Measurements from ENCODE around the gene PRUNE2. TPM values are rescaled to one million over a fixed set of nuclear protein-coding genes. Genes with fewer than 3 reads are reported as not detected.

The PRUNE2 gene
- total and polyA plus RNA-seq, 2 of the 13 experiments (the other 11 are each of a cell fraction or from before 2014, with no cell fraction given), result 0.02 TPM; not detected in 1

GRCh38 chr9:76573905-76574760, 331.8 kb downstream of the PRUNE2 start:
- BruUV-seq (replicated peaks), result no TSS peak
- Histone ChIP-seq H3K4me1 (ENCODE audit: insufficient read depth, low read length) (no peaks in the 10 kb centered on the region), H4K20me1 (ENCODE audit: insufficient read depth, low read length) (no peaks in the 10 kb centered on the region), H3K4me2 (ENCODE audit: low read depth, low read length) (no peak overlapping the region), H3K79me2 (ENCODE audit: insufficient read depth, low read length) (no peaks in the 10 kb centered on the region), H3K27ac (ENCODE audit: extremely low read length, insufficient read depth, low read length) (no peak overlapping the region), H2AFZ (ENCODE audit: low read length) (no peak overlapping the region), H3K9ac (ENCODE audit: insufficient read depth, low read depth, low read length) (no peak overlapping the region), H3K4me3 (replicated peaks in 1 of 3; ENCODE audit: insufficient read depth in 1 of 3, low read depth in 2 of 3, low read length in 3 of 3) (no peak overlapping the region), H3K36me3 (replicated peaks in 1 of 2; ENCODE audit: control insufficient read depth in 1 of 2, insufficient read depth in 2 of 2, low read length in 2 of 2) (no peaks in the 10 kb centered on the region), H3K27me3 (ENCODE audit: control insufficient read depth in 1 of 2, insufficient read depth in 2 of 2, low read length in 2 of 2) (peaks cover 0 to 3% of the 10 kb centered on the region in 2 experiments; a peak in 1 of 5 replicates), H3K9me3 (ENCODE audit: low read length) (no peaks in the 10 kb centered on the region)
- ChIA-PET CTCF (ENCODE audit: low intra/inter-chr PET ratio, low total read pairs) (no interaction called here), POLR2A (no interaction called here)
- no peak for ATAC-seq
- no peak for FAIRE-seq
- DNase-seq (ENCODE audit: low spot score), result no peak
- in situ Hi-C loops (cut with HindIII; ENCODE audit: extremely low pct_ligation_motif_present, low pct_unique_long_range_greater_than_20kb), result no loop called here
- 38% methylated on average over 8 of the region's 9 CpGs for WGBS (ENCODE audit: low lambda C conversion rate)
- intact Hi-C loops (cut with micrococcal nuclease; ENCODE audit: unreplicated experiment), result no loop called here
- peak; percentile 39 for TF ChIP-seq MAFF (IDR thresholded peaks at IDR 0.05; ENCODE audit: low read depth, low read length)
- no peak for TF ChIP-seq NFE2L1 (CRISPR knock-in tag; IDR thresholded peaks at IDR 0.05; ENCODE audit: borderline replicate concordance)
- no peak for TF ChIP-seq RFX3 (CRISPR knock-in tag; IDR thresholded peaks at IDR 0.05)
- TF ChIP-seq RFX5 (IDR thresholded peaks at IDR 0.05; ENCODE audit: low read depth, low read length), result no peak
- no peak for TF ChIP-seq AKAP8 (CRISPR knock-in tag; IDR thresholded peaks at IDR 0.05)
- peak; percentile 63 to 80; a peak in 3 of 4 replicates for TF ChIP-seq MAFK (conservative IDR thresholded peaks at IDR 0.05 in 1 of 2, IDR thresholded peaks at IDR 0.05 in 1 of 2; ENCODE audit: low read length in 2 of 2)

GRCh38 chr9:76573408-76573807, 332.5 kb downstream of the PRUNE2 start:
- FAIRE-seq, result no peak
- ChIA-PET CTCF (ENCODE audit: low intra/inter-chr PET ratio, low total read pairs) (no interaction called here), POLR2A (no interaction called here)
- Histone ChIP-seq H3K79me2 (ENCODE audit: insufficient read depth, low read length) (no peaks in the 10 kb centered on the region), H3K27me3 (ENCODE audit: control insufficient read depth in 1 of 2, insufficient read depth in 2 of 2, low read length in 2 of 2) (peaks cover 0 to 3% of the 10 kb centered on the region in 2 experiments; a peak in 1 of 5 replicates), H3K27ac (ENCODE audit: extremely low read length, insufficient read depth, low read length) (no peak overlapping the region), H3K36me3 (replicated peaks in 1 of 2; ENCODE audit: control insufficient read depth in 1 of 2, insufficient read depth in 2 of 2, low read length in 2 of 2) (no peaks in the 10 kb centered on the region), H3K9me3 (ENCODE audit: low read length) (no peaks in the 10 kb centered on the region), H2AFZ (ENCODE audit: low read length) (no peak overlapping the region), H3K4me1 (ENCODE audit: insufficient read depth, low read length) (no peaks in the 10 kb centered on the region), H3K4me2 (ENCODE audit: low read depth, low read length) (no peak overlapping the region), H3K4me3 (replicated peaks in 1 of 3; ENCODE audit: insufficient read depth in 1 of 3, low read depth in 2 of 3, low read length in 3 of 3) (no peak overlapping the region), H4K20me1 (ENCODE audit: insufficient read depth, low read length) (no peaks in the 10 kb centered on the region), H3K9ac (ENCODE audit: insufficient read depth, low read depth, low read length) (no peak overlapping the region)
- intact Hi-C loops (cut with micrococcal nuclease; ENCODE audit: unreplicated experiment), result no loop called here
- ATAC-seq, result no peak
- in situ Hi-C loops (cut with HindIII; ENCODE audit: extremely low pct_ligation_motif_present, low pct_unique_long_range_greater_than_20kb), result no loop called here
- no TSS peak for BruUV-seq (replicated peaks)
- no peak for DNase-seq (ENCODE audit: low spot score)
- TF ChIP-seq KIAA2018 (CRISPR knock-in tag; IDR thresholded peaks at IDR 0.05; ENCODE audit: borderline replicate concordance), result no peak

All from HepG2 (cell line).